Activated naive CD4-positive, alpha-beta T cell treated with anti-CD3 and anti-CD28 coated beads, Interleukin-2, amount 50 U/mL, for 72 hours (primary cell): Measurements from ENCODE around the gene DMPK. TPM values are rescaled to one million over a fixed set of nuclear protein-coding genes. Genes with fewer than 3 reads are reported as not detected.

ENCODE experiments used
- ATAC-seq, 2 donors: fragments of 150-1000 bp; cut with Tn5 transposase; 2 replicates each; pipeline ENCODE4 v1.10.0; 2021; ENCODE audit warnings: mild to moderate bottlenecking in 2 of 2, moderate library complexity in 2 of 2
- DNase-seq, 2 donors: peaks; one replicate each; pipeline ENCODE4 v3.0.0; 2021 to 2022; ENCODE audit warnings: low spot score in 2 of 2
- H3K27ac Mint-ChIP-seq, 2 donors: one replicate each; pipeline ENCODE4 v1.8.0; 2022; ENCODE audit warnings: mild to moderate bottlenecking in 2 of 2, mixed read lengths in 2 of 2
- H3K36me3 Mint-ChIP-seq, 2 donors: one replicate each; pipeline ENCODE4 v1.8.0; 2022; ENCODE audit warnings: mixed read lengths in 2 of 2
- H3K9me3 Mint-ChIP-seq, 2 donors: one replicate each; pipeline ENCODE4 v1.8.0; 2022; ENCODE audit warnings: mixed read lengths in 2 of 2
- total RNA-seq, 2 donors: library from RNA; stranded (reverse); gene quantifications; one replicate each; pipeline ENCODE4 v1.2.3, GENCODE V29; 2022

Gene DMPK
- total RNA-seq, 2 donors from 2014 or later = 11.1 to 13.8 TPM

DNA sequence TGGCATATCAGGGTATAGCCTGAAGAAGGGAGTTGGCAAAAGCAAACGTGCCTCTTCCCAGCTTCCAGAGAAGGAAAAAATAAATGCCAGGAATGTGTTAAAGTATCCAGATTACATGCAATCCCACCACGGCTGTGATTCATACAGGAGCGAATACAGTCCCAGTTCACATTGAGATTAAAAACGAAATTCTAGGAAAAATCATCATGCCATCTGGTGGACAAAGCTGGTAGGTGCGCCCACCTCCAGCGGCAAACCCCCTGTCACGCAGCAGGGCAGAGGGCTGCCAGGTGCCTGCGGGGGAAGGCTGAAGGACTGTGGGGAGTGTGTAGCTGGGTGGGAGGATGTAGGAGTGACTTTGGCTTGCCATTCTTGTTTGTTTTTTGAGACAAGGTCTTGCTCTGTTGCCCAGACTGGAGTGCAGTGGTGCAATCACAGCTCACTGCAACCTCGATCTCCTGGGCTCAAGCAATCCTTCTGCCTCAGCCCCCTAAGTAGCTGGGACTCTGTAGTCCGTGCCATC lies 16.8 kb upstream of the DMPK start:
- DNase-seq = peak in 1 of 2 donors; percentile 56
- peak; percentile 76 to 77 for ATAC-seq
- Mint-ChIP-seq H3K27ac (no peak overlapping the region), H3K9me3 (no peaks in the 10 kb centered on the region), H3K36me3 (no peaks in the 10 kb centered on the region)

DNA sequence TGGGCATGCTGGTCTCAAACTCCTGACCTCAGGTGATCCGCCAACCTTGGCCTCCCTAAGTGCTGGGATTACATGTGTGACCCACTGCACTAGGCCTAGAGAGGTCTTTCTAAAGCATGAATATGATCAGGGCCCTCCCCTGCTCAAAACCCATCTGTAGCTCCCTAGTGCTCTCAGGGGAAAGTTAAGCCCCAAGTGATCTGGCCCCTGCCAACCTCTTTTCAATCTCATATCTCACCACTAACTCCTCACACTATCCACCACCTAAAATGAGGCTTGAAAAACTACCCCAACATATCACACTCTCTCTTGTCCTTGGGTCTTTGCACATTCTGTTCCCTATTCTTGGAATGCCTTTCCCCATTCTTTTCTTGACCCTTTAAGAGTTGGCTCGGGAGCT lies 12.3 kb upstream of the DMPK start:
- DNase-seq = no peak
- no peaks in the 10 kb centered on the region for H3K9me3 Mint-ChIP-seq
- ATAC-seq = no peak
- H3K36me3 Mint-ChIP-seq = peaks cover under 1% of the 10 kb centered on the region in 2 donors
- H3K27ac Mint-ChIP-seq = peak overlapping the region in 1 of 2 donors; percentile 84

DNA sequence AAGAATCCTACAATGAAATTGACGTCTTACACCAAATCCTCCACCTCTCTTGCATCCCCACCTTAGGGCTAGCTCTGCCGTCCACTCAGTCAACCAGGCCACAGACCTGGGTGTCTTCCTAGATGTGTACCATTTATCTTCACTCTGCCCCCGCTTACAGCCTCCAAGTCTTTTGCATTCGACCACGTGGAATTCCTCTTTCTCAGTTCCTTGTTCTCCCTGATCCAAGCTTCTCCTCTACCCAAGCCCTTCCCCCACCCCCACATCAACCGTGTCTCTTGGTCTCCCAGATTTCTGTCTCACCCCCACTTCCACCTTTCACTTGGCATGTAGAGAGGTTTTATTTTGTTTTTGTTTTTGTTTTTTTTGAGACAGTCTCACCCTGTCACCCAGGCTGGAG lies 11.6 kb upstream of the DMPK start:
- DNase-seq (no peak), ATAC-seq (no peak)
- Mint-ChIP-seq H3K36me3 (peaks cover 8% of the 10 kb centered on the region in 2 donors), H3K27ac (peak overlapping the region in 1 of 2 donors; percentile 84), H3K9me3 (no peaks in the 10 kb centered on the region)

DNA sequence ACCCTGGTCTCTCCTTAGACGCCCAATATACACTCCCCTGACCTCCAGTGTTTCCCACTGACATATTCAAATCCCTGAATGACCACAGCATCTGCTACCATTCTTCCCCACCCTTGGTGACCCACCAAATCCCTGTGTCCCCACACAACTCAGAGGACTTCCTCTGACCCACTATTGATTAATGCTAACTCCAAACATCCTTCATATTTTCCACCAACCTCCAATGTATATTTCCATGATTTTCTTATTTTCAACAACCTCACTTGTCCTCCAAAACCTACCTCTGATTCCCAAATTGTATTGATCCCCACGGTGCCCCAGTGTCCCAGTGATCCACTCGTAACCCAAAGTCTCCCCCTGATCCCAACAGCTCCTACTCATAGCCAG lies 10.9 kb upstream of the DMPK start:
- DNase-seq = no peak
- H3K27ac Mint-ChIP-seq = peak overlapping the region; percentile 84 to 95
- H3K36me3 Mint-ChIP-seq = peaks cover 13 to 15% of the 10 kb centered on the region in 2 donors
- no peak for ATAC-seq
- no peaks in the 10 kb centered on the region for H3K9me3 Mint-ChIP-seq

DNA sequence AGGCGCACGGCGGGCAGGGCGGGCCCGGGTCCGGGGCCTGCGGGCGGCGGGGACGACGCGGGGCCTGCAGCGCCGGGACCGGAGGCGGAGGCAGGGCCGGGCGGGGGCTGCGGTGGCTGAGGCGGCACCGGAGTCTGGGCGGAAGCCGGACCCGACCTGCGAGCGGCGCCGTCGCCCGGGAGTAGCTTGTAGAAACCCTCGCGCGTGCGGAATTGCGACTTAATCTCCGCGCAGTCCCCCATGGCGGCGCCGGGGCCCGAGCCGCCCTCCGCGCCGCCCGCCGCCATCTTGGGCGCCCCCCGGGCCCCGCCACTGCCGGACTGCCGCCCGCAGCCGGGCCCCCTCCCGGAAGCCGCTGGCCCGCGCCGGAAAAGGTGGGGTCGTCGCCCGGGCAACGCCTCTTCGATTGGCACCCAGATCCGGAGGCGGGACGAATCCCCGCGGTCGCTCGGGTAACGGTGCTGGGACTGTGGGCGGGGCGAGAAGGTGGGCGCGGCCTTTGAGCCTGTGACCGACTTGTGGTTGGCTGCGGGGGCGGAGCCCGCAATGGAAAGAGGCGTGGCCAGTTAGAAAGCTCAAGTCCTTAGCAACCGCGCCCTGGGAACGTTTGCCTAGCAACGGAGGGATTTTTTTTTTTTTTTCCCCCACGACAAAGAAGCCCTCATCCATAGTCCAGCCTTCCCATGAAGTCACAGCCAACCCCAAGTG lies 10.3 kb upstream of the DMPK start, which contains the start of gene DMWD:
Gene DMWD, minus strand, starts transcription at position 376 of the 708 bp plus-strand sequence. Its CDS starts 89 bp downstream, at position 287.
- Mint-ChIP-seq H3K27ac (peak within 1 kb of the TSS; percentile 84 to 95), H3K36me3 (peaks cover 18 to 19% of the 10 kb centered on the region in 2 donors), H3K9me3 (no peaks in the 10 kb centered on the region)
- peak; percentile 99 to 100 for DNase-seq
- ATAC-seq = peak; percentile 93 to 95

DNA sequence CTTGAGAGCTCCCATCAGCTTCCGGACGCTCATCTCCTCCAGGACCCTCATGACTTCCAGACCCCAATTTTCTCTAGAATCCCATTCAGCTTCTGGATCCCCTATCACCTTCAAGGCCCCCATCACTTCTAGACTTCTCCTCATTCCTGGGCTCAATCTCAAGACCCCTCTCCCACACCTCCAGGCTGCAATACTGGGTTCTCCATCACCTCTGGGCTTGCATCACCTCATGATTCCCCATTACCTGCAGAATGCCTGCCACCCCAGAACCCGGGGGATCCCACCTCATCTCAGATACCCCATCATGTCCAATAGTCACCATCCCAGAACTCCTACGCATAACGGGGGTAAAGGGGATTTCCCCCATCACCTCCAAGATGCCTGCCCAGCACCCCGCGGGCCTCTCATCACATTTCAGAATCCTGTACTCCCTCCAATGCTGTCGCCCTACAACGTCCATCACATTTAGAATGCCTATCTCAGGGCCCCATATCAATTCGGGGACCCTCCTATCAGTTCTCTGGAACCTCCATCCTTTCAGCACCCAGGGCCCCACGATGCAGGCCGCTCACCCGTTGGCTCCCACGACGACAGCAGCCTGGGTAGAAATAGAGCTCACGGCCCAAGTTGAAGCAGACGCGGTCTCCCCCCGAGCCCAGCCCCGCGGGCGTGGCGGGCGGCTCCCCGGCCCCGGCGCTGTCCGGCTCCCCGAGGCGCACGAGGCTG lies 9.6 kb upstream of the DMPK start:
- ATAC-seq = peak in 1 of 2 donors; percentile 9
- peak overlapping the region; percentile 58 to 61 for H3K27ac Mint-ChIP-seq

DNA sequence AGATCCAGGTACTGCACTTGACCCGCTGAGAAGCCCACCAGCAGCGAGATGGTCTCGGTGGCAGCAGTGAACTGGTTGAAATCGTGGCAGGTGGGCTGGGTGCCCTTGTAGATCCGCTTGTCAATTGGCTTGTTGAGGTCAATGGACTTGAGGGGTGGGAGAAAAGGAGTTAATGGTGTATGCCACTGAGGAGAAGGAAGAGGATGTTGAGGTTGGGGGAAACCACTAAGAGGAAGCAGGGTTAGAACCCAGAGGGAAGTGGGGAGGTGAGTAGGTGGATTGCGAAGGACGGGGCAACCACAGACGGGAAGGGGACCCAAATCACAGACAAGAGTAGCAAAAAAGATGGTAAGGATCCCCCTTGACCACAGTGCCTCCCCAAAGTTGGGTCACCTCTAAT lies 8.7 kb upstream of the DMPK start:
- no peaks in the 10 kb centered on the region for H3K9me3 Mint-ChIP-seq
- H3K27ac Mint-ChIP-seq = peak overlapping the region in 1 of 2 donors; percentile 61
- peaks cover 19 to 21% of the 10 kb centered on the region in 2 donors for H3K36me3 Mint-ChIP-seq
- peak in 1 of 2 donors; percentile 34 for ATAC-seq
- DNase-seq = no peak

More for the DNA sequence above, 9.6 kb upstream of the DMPK start:
- no peak for DNase-seq
- Mint-ChIP-seq H3K9me3 (no peaks in the 10 kb centered on the region), H3K36me3 (peaks cover 19 to 21% of the 10 kb centered on the region in 2 donors)

DNA sequence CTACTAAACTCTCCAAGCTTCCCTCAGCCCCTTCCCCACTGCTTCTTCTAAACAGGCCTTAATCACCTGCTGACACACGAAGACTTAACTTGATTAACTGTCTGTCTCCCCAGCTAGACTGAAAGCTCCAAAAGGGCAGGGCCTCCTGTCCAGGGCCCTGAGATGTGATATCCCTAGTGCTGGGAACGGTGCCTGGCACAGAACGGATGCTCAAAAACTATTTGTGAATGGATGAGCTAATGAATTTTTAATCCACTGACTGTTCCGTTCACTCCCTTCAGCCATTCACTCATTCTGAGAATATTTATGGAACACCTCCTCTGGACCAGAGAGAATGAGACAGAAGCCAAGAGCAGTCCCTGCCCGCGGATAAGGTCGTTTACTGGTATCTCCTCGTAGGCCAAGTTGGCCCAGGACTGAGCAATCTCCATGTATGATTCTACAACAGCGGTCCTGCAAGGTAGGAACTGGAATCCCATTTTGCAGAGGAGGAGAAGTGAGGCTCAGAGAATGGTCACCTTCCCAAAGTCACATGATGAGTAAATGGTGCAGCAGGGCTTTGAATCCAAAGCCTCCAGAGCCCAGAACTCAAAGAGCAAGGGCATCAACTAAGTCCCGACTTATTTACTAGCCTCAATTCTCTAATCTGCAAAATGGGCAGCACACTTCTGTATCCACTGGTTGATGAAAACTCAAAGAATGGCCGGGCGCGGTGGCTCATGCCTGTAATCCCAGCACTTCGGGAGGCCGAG lies 6.9 kb upstream of the DMPK start:
- ATAC-seq (no peak), DNase-seq (no peak)
- peaks cover 19 to 21% of the 10 kb centered on the region in 2 donors for H3K36me3 Mint-ChIP-seq
- no peaks in the 10 kb centered on the region for H3K9me3 Mint-ChIP-seq
- H3K27ac Mint-ChIP-seq = no peak overlapping the region

DNA sequence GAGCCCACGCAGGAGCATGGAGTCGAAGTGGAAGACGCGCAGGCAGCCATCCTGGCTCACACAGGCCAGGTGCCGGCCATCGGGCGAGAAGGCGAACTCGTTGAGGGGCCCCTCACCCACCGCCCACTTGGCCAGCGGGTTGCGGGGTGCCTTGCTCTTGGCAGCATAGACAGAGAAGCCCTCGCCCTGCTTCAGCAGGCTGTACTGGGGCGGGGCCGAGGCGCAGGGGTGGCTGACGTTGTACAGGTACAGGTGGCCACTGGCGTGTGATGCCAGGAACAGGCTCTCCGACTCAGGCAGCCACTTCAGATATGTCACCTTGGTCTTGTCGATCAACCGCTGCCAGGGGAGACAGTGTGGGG lies 4.2 kb upstream of the DMPK start:
- peaks cover 19 to 21% of the 10 kb centered on the region in 2 donors for H3K36me3 Mint-ChIP-seq
- DNase-seq (no peak), ATAC-seq (no peak)
- H3K9me3 Mint-ChIP-seq = no peaks in the 10 kb centered on the region
- H3K27ac Mint-ChIP-seq = no peak overlapping the region

DNA sequence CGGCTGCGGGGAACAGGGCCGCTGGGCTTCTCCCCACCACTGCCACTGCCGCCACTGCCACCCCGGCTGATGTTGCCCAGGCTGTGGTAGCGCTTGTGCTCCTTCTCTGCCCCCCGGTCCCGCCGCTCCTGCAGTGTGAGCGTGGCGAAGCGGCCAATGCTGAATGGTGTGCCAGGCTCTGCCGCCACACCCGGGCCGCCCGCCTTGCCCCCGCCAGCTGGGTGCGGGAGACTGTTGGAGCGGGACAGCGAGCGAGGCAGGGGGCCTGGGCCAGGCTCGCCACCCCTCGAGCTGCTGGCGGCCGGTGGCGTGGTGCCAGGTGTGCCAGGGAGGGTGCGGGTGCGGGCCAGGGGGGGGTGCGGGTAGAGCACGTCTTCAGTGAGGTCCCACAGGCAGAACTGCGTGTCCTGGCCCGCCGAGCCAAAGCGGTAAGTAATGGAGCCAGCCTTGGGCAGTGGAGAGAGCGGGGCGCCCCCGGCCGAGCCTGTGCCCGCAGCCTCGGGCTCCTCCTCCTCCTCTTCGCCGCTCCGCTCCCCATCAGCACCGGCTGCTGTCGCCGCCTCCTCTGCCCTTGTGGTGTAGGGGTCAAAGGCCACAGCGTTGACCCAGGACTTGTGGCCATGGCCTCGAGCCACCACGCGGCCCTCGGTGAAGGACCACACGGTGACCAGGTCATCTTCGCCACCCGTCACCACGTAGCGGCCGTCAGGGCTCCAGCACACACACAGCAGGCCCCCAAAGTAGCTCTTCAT lies 3.7 kb upstream of the DMPK start:
- Mint-ChIP-seq H3K36me3 (peaks cover 19 to 21% of the 10 kb centered on the region in 2 donors), H3K27ac (no peak overlapping the region), H3K9me3 (no peaks in the 10 kb centered on the region)
- ATAC-seq (no peak), DNase-seq (no peak)

DNA sequence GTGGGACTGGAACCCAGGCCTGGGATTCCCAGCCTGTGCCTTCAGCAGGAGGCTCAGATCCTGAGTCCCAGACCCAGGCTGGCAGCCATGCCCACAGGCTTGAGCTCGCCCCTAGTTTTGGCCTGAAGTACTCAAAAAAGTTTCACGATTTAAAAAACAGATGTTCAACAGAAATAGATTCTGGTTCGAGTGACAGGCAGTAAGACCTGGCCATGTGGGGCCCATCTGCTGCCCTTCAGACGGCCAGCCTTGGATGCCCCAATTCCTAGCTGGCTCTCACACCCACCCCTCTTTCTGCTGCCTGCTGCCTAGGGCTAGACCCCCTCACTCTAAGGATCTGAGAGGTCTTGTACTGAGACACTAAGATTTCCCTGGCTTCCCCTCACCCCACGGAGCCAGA lies 2.8 kb upstream of the DMPK start:
- Mint-ChIP-seq H3K27ac (no peak overlapping the region), H3K9me3 (no peaks in the 10 kb centered on the region), H3K36me3 (peaks cover 19 to 21% of the 10 kb centered on the region in 2 donors)
- ATAC-seq (no peak), DNase-seq (no peak)

DNA sequence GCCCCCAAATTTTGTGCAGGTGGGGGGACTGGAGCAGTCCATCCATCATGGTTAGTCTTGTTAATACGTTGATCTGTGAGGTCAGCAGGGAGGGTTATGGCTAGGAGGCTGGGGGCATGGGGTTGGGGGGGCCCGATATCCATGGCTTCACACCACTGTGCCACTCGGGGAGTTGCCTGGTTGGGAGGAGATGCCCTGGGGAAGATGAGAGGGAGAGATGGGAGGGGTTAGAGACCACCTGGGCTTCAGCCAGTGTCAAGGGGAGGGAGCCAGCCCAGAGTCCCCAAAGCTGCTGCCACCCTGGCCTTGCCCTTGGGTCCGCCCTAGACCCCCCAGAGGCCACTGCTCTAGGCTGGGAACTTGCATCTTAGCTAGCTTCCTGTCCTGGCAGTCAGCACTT lies 1.8 kb upstream of the DMPK start:
- Mint-ChIP-seq H3K9me3 (no peaks in the 10 kb centered on the region), H3K27ac (no peak overlapping the region), H3K36me3 (peaks cover 13 to 18% of the 10 kb centered on the region in 2 donors)
- DNase-seq = no peak
- no peak for ATAC-seq

DNA sequence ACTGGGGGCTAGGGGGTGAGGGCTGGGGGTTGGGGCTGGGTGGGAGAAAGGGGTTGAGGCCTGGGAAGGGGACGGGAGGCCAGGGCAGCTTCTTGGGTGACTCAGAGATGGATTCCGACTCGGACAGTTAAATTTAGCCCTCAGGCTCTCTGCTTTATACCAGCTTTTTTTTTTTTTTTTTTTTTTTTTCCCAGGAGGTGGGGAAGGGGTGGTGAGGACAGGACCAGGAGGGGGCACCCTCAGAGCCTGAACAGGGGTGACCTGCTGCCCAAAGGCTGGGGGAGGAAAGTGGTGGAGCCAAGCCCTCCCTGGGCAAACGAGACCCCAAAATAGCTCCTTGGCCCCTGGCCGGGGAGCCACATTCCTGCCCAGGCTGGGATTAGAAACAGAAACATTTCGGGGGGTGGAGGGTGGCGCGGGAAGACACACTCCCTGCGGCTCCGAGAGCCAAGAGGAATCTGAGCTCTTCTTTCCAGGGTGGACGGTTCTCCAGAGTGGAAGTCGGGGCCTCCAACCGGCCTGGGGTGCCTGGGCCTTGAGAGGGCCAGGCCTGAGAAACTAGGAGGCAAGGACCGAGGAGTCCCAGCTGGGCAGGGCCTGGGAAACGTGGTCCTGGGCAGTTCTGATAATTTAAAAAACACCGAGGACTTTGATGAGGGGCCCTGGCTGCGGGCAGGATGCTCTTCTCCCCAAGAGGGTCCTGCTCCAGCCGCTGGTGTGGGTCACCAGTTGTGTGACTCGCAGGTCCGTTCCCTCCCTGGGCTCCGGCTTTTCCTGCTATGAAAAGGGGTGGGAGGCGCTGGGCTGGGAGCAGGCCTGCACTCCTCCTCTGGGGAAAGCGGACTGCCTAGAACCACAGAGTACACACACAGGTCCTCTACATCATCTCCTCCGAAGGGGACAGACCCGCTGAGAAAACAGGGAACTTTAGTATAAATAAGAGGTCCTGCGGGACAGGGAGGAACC lies 813 bp upstream of the DMPK start:
- ATAC-seq (no peak), DNase-seq (no peak)
- Mint-ChIP-seq H3K27ac (no peak overlapping the region), H3K36me3 (peaks cover 3 to 13% of the 10 kb centered on the region in 2 donors), H3K9me3 (no peaks in the 10 kb centered on the region)

DNA sequence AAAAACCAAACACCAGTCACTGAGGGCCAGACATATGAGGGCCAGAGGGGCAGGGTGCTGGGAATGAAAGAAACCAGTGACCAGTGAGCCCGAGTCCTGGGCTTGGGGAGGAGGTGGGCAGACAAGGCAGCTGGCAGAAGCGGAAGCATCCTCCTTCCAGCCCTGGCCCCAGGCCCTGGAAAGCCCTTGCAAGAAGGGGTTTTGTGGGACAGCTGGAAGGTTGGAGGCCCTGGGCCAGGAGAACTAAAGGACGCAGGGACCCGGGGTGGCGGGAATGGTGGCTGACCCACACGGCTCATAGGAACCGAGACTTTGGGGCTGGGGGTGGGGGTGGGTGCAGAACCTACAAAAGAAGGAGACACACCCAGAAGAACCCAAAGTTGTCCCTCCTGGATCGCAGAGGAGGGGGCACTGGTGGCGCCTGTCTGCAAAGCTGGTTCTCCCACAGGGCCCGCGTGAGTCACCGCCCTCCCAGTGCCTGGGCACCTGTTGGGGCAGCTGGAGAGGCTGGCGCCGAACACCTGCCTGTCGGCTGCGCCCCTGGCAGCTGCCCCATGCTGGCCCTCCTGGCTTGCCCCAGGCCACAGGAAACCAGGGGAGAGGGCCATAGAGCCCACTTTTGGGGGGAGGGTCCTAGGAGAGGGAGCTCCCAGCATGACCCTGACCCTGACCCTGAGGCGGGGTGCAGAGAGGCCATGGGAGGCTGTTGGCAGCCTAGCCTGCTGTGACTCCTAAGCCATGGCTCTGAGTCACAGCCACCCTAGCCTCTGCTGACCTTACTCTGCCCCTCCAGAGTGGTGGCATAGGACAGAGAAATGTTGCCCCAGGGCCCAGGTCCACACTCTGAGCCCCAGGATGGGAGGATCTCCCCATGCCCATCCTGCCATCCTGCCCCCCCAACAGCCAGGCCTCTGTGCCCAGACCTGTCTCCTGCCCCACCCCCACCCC lies 802 bp downstream of the DMPK start:
- ATAC-seq = no peak
- Mint-ChIP-seq H3K9me3 (no peaks in the 10 kb centered on the region), H3K36me3 (peaks cover 6 to 8% of the 10 kb centered on the region in 2 donors), H3K27ac (no peak overlapping the region)
- DNase-seq = no peak
